ENCODE data around the gene KLK10.

DNA sequence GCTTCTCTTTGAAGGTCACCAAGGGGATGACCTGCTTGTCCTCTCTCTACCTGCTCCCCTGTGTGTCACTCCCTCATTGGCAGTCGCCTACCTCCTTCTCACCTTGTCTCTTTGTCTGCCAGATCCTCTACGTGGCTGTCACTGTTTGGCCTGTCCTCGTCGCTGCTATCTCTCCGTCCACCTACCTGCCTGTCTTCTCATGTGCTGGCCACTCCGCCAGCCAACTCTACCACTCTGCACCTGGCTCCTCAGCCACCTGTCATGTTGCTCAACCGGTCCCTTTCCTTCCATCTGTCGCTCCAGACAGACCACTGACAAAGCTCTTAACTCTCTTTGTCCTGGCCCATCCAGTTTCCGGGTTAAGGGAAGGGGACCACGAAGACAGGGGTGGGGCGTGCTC is 15.2 kb upstream of the KLK10 start, which contains the start of gene KLK12:
- TF ChIP-seq, protein P1, sequence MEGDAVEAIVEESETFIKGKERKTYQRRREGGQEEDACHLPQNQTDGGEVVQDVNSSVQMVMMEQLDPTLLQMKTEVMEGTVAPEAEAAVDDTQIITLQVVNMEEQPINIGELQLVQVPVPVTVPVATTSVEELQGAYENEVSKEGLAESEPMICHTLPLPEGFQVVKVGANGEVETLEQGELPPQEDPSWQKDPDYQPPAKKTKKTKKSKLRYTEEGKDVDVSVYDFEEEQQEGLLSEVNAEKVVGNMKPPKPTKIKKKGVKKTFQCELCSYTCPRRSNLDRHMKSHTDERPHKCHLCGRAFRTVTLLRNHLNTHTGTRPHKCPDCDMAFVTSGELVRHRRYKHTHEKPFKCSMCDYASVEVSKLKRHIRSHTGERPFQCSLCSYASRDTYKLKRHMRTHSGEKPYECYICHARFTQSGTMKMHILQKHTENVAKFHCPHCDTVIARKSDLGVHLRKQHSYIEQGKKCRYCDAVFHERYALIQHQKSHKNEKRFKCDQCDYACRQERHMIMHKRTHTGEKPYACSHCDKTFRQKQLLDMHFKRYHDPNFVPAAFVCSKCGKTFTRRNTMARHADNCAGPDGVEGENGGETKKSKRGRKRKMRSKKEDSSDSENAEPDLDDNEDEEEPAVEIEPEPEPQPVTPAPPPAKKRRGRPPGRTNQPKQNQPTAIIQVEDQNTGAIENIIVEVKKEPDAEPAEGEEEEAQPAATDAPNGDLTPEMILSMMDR (conservative IDR thresholded peaks at IDR 0.05 in 1 of 2, IDR thresholded peaks at IDR 0.05 in 1 of 2; ENCODE audit: low read depth in 1 of 2, low read length in 2 of 2) = no peak
- no peak for TF ChIP-seq EZH2 (IDR thresholded peaks at IDR 0.05; ENCODE audit: low read length, missing control alignments)

Measured in fibroblast of lung (primary cell).